ENCODE results near the gene PARVB.

The PARVB gene

DNA sequence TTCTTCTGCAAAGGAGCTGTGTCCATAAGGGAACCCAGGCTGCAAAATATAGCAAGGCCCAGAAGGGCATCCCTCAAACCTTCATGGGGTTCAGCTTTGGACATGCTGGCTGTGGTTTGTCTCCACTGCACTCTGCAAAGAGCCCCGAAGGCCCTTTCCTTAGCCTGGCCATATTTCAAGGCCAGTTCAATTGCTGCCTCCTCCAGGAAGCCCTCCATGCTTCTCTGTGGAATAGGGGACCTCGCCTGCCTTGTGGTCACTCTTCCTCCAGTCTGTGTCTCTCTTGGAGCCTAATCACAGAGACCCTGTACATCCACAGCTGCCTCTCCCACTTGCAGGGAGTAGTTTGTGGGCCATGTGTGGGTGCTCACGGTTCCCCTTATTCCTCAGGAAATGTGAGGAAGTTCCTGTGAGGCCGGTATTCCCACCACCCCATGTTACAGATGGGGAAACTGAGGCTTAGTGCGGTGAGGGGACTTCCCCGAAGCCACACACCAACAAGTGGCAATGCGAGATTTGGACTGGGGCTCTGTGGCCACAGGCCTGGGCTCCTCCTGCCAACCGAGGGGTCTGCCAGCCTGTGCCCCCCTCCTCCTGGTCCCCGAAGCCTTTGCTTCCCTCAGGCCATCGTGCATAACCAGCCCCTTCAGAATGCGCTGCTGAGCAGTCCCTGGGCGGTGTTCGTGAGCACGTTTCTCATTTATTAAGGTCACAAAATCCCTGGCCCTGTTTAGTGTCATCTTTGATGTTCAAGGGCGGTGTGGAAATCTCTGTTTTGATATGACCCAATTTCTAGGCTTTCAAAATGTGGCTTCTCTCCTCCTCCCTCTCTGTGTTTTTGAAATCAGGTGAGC is 65.8 kb downstream of the PARVB start:
- DNase-seq (ENCODE audit: low spot score), result no peak

DNA sequence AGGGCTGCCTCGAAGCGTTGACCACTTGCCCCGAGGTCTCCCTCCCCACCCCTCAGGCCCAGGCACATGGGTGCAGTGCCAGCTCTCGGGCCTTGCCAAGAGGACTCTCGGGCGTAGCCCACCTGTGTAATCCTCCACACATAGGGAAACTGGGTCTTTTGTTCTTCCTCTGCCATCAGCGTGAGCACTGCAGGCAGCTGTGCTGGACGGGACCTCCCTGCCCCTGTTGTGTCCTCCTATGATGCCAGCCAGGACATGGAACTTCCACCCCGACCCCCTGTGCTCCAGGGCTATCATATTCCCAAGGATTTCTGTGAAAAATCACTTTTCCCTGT is 66.4 kb downstream of the PARVB start:
- no peak for DNase-seq (ENCODE audit: low spot score)

DNA sequence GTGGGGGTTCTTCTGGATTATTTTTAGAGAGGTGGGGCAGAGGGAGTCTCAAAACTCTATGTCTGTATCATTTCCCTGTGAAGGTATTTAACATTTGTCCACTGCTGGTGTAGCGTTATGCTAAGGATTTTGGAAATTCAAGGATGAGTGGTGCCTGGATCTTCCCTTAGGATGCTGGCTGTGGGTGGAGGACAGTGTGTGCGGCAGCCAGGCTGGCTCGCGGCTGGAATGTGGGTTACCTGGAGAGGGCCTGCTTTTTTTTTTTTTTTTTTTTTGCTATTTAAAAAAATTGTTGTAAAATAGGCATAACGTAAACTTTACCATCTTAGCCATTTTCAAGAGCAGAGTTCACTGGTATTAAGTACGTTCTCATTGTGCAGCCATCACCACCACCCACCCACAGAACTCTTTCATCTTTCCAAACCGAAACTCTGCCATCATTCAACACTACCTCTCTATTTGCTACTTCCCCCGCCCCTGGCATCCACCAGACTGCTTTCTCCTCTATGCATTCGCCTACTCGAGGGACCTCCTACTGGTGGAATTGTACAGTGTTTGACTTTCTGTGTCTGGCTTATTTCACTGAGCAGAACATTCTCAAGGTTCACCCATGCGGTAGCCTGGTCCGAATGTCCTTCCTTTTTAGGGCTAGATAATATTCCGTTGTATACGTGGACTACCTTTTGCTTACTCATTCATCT is 67.1 kb downstream of the PARVB start:
- peak; percentile 31 for DNase-seq (ENCODE audit: low spot score)

DNA sequence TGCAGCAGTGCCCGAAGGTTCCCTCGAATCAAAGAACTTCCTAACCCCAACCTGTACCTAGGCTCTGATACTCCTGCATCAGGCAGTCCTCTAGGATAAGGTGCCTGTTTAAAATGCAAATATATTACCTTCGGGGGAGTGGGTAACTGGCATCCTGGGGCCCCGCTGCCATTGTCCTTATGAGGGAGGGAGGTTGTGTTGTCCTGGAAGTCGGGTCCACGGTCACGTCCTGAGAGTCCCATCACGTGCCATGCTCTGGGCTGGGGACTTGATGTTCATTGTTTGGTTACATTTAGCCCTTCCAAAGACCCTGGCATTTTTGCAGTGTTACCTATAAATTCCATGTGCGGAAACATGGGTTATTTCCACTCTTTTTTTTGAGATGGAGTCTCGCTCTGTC is 67.6 kb downstream of the PARVB start:
- no peak for DNase-seq (ENCODE audit: low spot score)

DNA sequence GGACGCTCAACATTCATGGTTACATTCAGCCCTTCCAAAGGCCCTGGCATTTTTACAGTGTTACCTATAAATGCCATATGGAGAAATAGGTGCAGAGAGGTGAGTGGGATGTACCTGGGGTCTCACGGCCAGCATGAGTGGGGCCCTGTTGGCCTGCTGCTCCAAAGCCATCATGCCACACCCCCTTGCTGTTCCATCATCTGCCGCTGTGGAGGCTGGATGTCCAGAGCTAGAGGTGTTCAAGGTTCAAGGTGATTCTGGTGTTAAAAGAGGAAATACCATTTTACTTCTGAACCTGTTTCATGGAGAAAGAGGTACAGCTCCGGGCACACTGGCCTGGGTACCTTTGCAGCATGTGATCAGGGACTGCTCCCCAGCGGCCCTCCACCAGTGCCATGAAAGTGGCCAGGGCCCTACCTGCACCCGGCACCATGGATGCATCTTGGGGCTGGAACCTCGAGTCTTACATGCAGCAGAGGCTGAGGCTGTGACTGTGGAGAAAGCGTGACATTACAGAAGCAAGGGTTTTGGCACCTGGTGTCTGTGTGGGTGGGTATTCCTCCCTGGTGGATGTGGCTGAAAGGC is 68.6 kb downstream of the PARVB start:
- no peak for DNase-seq (ENCODE audit: low spot score)

DNA sequence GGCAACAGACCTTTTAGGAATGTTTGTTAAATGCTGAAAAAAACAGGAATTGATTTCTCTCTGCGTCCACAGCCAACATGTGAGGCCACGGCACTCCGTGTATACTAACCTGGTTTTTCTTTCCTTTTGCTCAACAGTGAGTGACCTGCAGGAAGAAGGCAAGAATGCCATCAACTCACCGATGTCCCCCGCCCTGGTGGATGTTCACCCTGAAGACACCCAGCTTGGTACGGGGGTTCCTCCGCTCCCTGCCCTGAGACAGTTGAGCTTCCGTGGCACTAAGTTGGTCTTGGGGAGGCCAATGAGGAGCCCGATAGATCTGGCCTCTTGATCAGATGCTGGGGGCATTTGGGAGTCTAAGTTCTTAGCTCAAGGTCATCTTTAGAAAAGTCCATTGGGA is 69.7 kb downstream of the PARVB start:
- no peak for DNase-seq (ENCODE audit: low spot score)

DNA sequence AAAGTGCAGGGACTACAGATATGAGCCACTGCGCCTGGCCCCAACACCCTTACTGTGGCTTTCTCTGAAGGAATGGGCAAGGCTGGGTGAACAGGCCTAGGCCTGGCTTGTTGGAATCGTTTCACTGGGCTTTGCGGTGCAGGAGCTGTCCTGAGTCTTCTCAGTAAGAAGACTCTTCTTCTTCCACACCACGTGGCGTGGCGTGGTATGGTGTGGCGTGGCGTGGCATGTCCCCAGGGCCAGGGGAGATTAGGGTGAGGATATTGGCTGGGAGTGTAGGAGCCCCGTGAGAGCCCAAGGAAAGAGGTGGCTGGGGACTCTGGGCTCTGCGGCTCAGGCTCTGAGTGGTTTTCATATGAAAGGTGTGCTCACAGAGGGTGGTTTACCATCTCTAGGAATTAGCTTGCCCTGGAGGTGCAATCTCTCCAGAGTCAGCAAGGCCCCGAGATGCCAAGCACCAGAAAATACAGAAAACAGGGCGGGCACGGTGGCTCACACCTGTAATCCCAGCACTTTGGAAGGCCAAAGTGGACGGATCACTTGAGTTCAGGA is 70.7 kb downstream of the PARVB start:
- no peak for DNase-seq (ENCODE audit: low spot score)

DNA sequence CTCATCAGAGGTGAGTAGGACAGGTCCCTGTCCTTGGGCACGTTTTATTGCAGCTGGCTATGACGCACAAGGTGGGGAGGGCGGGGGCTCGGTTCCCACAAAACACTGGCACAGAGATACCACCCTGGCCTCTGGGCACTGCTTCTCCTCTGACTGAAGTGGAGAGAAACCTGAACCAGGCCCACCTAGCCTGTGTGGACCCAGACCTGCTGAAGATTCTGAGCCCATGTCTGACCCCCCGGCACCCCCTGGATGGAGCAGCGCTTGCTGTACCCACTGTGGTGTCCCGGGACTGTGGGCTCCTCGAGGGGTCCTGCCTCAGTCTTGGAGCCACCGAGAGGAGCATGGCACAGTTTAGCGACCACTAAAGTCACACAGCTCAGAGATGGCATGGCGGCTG is 72.6 kb downstream of the PARVB start:
- DNase-seq (ENCODE audit: low spot score), result no peak

DNA sequence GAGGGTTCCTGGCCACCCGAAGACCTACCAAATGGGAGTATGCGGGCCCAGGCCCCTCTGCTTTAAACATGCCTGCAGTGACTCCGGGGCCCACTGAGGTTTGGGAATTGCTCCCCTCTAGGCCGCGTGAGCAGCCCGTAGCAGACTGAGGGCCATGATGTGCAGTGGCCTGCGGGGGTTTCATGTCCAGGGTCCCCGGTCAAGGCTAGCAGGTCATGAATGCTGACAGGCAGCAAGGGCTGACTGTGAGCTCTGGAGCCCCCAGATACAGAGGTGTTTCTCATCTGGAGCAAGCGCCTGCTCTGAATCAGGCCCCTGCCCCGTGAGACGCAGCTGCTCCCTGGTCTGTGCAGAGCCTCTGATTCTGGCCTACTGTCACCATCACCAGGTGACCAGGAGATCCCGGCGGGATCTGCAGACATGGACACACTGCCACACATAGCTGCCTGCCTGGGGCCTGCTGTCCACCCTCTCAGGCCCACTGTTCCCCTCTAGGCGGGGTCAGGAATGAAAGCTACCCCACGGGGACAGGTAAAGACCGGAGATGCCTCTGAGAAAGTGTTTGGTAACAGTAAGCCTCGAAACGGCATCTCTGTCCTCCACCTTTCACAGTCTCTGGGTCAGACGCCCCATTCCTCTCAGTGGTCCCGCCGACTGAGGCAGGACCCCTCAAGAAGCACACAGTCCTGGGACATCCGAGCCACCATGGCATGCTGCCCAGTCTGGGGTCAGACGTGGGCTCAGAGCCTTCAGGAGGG is 73.3 kb downstream of the PARVB start:
- DNase-seq (ENCODE audit: low spot score), result no peak

DNA sequence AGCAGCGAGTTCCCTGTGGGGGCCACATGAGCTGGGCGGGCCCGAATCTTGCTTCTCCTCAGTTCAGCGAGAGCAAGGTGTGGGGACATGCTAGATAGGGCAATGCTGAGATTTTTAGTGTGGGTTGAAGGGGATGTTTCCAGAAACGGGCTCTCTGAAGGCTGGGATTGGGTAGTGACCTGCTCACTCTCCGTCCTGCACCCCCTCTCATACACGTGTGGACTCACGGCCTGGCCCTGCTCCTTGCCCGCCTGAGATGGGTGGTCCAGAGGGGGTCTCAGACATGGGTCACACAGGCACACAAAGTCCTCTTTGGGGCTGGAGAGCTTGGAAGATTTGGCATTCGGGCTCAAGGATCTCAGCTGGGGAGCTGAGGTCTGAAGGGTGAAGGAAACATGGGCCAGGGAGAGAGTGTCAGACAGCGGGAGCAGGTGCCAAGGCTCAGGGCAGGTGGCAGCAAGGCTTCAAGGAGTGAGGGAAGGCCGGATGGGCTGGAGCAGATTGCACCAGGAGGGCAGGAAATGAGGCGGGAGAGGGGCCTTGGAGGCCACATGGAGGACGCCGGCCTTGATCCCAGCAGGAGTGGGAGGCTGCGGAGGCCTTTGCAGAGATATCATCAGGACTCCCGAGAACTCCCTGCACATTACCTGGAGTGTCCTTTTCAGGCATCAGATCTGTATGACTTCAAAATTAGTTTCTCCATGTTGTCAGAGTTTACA is 74.1 kb downstream of the PARVB start:
- no peak for DNase-seq (ENCODE audit: low spot score)

DNA sequence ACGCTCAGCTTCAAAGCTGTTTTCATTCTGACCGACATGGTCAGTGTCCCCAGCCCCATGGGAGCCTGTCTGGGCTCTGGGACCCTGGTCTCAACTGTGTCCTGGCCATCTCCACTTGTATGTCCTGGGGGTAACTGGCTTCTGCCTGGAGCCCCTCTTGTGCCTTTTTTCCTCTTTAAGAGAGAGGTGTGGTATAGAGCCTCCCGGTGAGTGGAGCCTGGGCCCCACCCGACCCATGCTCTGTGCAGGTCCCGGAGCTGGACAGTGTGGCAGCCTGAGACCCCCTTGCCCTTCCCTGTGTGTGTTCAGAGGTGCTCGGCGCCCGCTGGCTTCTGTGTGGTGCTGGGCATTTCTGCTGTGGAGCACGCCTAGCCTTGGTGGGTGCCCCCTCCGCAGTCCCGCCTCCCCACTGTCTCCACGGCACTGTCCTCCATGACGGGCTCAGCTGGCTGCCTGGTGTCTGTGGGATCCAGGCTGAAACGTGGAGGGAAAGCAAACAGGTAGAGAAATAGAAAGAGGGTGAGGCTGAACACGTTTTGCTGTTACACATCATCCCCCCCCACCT is 74.9 kb downstream of the PARVB start:
- DNase-seq (ENCODE audit: low spot score), result no peak

DNA sequence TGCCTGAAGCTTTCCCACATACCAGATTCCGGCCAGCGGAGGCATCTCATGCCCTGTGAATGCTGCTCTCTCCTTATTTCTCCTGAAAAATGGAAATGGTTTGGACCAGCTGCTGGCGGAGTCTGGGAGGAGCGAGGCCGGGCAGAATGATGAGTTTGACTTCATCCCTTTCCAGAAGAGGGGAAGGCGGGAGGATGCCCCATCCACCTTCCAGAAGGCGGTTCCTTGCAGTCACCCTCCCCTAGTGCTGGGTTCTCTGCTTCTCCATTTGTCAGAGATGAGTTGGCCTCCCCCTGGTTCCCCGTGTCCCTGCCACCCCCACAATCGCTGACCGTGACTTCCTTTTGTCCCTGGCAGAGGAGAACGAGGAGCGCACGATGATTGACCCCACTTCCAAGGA is 75.6 kb downstream of the PARVB start:
- no peak for DNase-seq (ENCODE audit: low spot score)

DNA sequence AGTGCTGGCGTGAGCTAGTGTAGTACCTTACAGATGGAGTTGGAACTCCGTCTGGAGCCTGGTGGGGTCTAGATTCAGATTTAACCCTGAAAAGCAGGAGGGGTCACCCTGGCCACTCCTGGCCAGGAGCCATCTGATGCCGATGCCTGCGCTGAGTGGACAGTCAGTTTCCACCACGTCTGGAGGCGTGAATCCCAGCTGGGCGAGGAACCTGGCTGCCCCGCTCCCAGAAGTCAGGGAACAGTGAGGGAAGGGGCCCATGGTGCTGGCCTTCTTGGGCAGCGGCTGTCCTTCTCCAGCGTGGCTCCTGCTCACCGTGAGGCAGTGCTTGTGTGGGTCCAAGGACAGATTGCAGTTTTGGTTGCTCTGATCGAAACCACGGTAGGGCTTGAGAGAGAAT is 76.3 kb downstream of the PARVB start:
- DNase-seq (ENCODE audit: low spot score), result no peak

DNA sequence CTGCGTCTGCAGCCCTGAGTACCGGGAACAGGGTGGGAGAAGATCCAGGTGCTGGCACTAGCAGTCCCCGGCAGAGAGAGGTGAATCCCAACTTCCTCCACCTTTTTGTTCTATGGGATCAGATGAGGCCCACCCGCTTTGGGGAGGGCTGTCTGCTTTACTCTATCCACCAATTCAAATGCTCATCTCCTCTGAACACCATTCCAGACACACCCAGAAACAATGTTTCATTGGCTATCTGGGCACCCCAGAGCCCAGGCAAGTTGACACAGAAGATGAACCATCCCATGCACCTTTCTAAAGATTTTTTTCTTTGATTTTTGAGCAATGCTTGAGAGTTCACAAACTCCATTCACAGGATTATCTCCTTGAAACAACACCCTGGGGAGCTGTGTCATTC is 78.0 kb downstream of the PARVB start:
- no peak for DNase-seq (ENCODE audit: low spot score)

DNA sequence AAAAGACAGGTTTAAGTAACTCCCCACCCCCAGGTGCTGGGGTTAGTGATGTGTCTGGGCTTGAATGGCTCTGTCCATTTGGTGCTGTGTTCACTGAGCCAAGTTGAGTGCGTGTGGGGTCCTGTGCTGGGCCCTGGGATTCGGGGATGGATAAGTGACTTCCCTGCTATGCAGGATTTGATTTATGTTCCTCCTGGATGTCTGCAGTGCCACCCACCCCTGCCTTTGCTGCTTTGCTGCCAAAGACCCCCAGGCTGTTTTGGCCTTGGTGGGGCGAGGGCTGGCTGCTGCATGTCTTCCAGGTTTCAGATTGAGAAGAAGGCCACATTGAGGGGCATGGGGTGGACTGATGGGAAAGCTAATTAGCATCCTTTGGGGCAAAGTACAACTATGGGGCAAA is 78.8 kb downstream of the PARVB start:
- no peak for DNase-seq (ENCODE audit: low spot score)

DNA sequence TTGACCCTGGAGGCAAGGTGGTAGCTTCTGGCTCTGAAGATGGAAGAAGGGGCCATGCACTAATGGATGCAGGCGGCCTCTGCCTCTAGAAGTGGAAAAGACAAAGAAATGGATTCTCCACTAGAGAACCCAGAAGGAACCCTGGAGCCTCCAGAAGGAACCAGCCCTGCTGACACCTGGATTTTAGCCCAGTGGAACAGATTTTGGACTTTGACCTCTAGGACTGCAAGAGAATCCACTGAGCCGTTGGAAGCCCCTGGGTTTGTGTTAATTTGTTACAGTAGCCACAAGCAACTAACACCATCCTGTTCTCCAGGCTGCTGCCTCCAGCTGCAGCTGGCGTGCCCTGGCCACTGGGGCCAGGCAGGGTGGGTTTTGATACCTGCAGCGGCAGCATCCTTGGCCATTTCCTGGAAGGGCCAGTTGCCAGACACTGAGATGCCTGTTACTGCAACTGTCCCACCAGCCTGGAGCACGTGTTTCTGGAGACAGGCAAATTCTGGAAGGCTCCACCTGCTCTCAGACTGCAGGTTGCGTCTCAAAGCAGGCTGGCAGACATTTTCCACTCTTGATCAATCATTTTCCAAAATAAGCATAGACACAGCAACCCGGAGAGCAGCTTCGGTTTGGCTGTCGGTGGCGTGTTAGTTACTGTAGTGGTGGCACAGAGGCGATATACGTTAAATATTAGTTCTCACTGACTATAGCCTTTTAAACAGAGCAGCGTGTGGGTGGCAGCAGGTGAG is 79.8 kb downstream of the PARVB start:
- DNase-seq (ENCODE audit: low spot score), result no peak

DNA sequence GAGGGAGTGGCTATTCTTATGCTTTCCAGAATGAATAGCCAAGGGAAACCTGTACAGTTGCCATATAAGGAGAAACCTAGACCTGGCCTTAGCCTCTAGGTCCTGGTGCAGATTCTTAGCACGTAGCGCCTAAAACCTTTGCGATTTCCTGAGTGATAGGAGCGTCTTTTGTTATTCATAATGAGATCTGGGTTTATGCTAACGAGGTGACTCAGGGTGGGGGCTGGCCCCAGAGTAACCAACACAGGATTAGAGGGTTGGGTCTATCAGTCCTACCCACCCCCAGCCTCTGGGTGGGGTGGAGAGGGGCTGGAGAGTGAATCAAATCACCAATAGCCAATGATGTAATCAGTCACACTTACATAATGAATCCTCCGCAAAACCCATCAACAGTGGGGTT is 83.2 kb downstream of the PARVB start:
- DNase-seq (ENCODE audit: low spot score), result peak; percentile 30

DNA sequence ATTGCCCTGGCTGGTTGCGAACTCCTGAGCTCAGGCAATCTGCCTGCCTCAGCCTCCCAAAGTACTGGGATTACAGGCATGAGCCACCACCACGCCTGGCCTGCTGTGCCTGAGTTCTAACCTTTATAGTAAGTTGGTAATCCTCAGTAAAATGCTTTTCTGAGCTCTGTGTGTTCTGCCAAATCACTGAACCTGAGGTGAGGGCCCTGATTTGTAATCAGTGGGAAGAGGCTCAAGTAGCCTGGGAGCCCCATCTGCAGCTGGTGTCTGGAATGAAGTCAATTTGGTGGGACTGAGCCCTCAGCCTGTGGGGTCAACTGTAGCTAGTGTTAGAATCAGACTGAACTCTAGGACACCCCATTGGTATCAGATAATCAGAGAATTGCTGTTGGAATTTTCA is 84.0 kb downstream of the PARVB start:
- DNase-seq (ENCODE audit: low spot score), result no peak

DNA sequence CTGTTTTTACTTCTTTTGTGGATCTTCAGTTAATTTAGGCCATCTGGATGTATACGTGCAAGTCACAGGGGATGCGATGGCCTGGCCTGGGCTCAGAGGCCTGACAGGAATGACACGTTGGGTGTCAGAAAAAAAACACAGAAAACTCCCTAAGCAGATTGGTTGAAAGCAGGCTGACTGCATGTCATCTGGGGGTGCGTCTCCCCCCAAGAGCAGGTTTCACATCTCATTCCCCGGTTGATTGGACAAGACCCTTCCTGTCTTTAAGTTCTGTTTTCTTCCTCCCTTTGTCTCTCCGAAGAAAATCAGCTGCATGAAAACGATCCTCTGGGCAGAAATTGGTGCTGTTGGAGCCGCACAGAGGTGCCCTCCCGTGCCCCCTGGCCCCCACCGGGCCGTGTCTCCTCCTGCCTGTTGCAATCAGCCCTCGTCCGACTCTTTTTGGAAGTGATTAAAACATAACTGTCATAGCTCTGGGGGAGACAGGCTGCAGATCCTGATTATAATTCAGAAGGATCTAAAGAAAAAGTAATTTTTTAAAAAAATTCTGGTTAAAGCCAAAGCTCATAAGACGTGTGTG is 84.8 kb downstream of the PARVB start:
- DNase-seq (ENCODE audit: low spot score), result no peak

DNA sequence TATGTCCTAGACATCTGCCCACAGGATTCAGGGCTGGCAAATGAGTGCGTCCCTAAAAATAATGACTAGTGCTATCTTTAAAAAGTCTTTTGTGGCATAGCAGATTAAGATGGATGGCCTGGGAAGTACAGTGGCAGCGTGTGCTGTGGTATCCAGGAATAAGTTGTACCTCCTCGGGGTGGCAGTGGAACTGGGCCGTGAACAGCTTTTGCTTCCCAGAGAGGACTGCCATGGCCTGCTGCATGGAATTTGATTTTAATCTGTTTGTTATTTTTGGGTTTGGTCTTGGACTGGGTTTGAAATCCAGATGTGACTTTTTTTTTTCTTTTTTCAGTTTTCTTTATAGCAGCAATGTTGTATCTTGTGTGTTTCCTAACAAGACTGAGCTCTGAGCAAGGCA is 85.3 kb downstream of the PARVB start:
- no peak for DNase-seq (ENCODE audit: low spot score)

Measured in activated CD4-positive, alpha-beta T cell treated with anti-CD3 and anti-CD28 coated beads, Interleukin-2, Interleukin-4, amounts not matched to agents 100 ng/mL and 50 ng/mL, durations not matched to agents 16 hours and 8 hours (primary cell).